Mucosa of descending colon (tissue), 3 donors: ENCODE results near the gene FAM98A. TPM values are rescaled to one million over a fixed set of nuclear protein-coding genes. Genes with fewer than 3 reads are reported as not detected.

Source experiments
- ATAC-seq: fragments of 200-7000 bp; cut with Tn5 transposase; one replicate; pipeline ENCODE4 v1.9.1; 2020; ENCODE audit warnings: mild to moderate bottlenecking, moderate library complexity
- DNase-seq, 3 donors: peaks; one replicate each; pipeline ENCODE4 v3.0.0-alpha.2; 2020
- H3K36me3 ChIP-seq: fragments of 200-600 bp; one replicate; pipeline ENCODE4 v1.8.0; 2021; ENCODE audit warnings: low read depth, mild to moderate bottlenecking
- H3K4me1 ChIP-seq: fragments of 200-600 bp; one replicate; pipeline ENCODE4 v1.8.0; 2021; ENCODE audit warnings: low read depth, mild to moderate bottlenecking
- H3K4me3 ChIP-seq: fragments of 200-600 bp; one replicate; pipeline ENCODE4 v1.8.0; 2021; ENCODE audit warnings: mild to moderate bottlenecking
- H3K9me3 ChIP-seq: fragments of 200-600 bp; one replicate; pipeline ENCODE4 v1.8.0; 2021; ENCODE audit warnings: mild to moderate bottlenecking
- CTCF ChIP-seq: fragments of 200-600 bp; IDR thresholded peaks from one replicate; pipeline ENCODE4 v1.8.0; 2022; ENCODE audit warnings: antibody characterized with exemption, mild to moderate bottlenecking
- intact Hi-C, 2 donors: fragments of 100-400 bp; cut with DNase I in 1 of 2; cut with micrococcal nuclease in 1 of 2; formaldehyde crosslinking; loops; one replicate each; pipeline versions ENCODE4 v1.11.0 to v1.11.1; 2022; cut with DNase I, micrococcal nuclease
- total RNA-seq, 3 donors: library from RNA; stranded (reverse); fragmentation: NEBNext Ultra II Directional in 2 of 3; extraction: Animal tissue kit (Norgen Biotek cat#: 25700) in 2 of 3; gene quantifications; one replicate each; pipeline versions ENCODE4 v1.2.1 to v1.2.4, GENCODE V29; 2021 to 2023
- donor health status: DM: no; HTN: no; CAD: no; lungs with moderate emphysema.
- donor health status: DM: no; HTN: no; CAD: no.
- donor health status: DM: no; HTN: yes; CAD: no.

FAM98A gene
- total RNA-seq, 3 donors from 2014 or later: 18.6 to 46.9 (median 34.7) TPM

- Histone ChIP-seq H3K4me3 (peak overlapping the region; percentile 70), H3K4me1 (peaks cover 16% of the 10 kb centered on the region), H3K9me3 (no peaks in the 10 kb centered on the region), H3K36me3 (peaks cover 3% of the 10 kb centered on the region)
- TF ChIP-seq CTCF: no peak
- peak in 2 of 3 donors; percentile 40 to 56 for DNase-seq
- intact Hi-C loops: no loop called here
- peak; percentile 36 for ATAC-seq
These were observed 431 bp downstream of the FAM98A start for GRCh38 chr2:33598561-33599174.

- H3K4me1 ChIP-seq: peaks cover 16% of the 10 kb centered on the region
- H3K36me3 ChIP-seq: peaks cover 3% of the 10 kb centered on the region
- no peak overlapping the region for H3K4me3 ChIP-seq
- ATAC-seq (no peak), DNase-seq (no peak)
- H3K9me3 ChIP-seq: no peaks in the 10 kb centered on the region
- intact Hi-C loops: no loop called here
- no peak for TF ChIP-seq CTCF
These were observed 2.1 kb downstream of the FAM98A start for GRCh38 chr2:33597026-33597425.

GRCh38 chr2:33595385-33595784, 3.7 kb downstream of the FAM98A start:
- ATAC-seq (no peak), DNase-seq (no peak)
- intact Hi-C loops: no loop called here
- peaks cover 16% of the 10 kb centered on the region for H3K4me1 ChIP-seq
- no peak for TF ChIP-seq CTCF
- peaks cover 3% of the 10 kb centered on the region for H3K36me3 ChIP-seq
- H3K9me3 ChIP-seq: no peaks in the 10 kb centered on the region
- no peak overlapping the region for H3K4me3 ChIP-seq

- intact Hi-C loops: no loop called here
- ATAC-seq (no peak), DNase-seq (no peak)
- Histone ChIP-seq H3K4me1 (no peaks in the 10 kb centered on the region), H3K4me3 (no peak overlapping the region), H3K9me3 (no peaks in the 10 kb centered on the region), H3K36me3 (peaks cover 5% of the 10 kb centered on the region)
- no peak for TF ChIP-seq CTCF
These were observed 9.7 kb downstream of the FAM98A start for GRCh38 chr2:33589444-33589843.

GRCh38 chr2:33588232-33588631, 10.9 kb downstream of the FAM98A start:
- ATAC-seq (no peak), DNase-seq (no peak)
- no peaks in the 10 kb centered on the region for H3K4me1 ChIP-seq
- TF ChIP-seq CTCF: no peak
- no peak overlapping the region for H3K4me3 ChIP-seq
- intact Hi-C loops: no loop called here
- peaks cover 5% of the 10 kb centered on the region for H3K36me3 ChIP-seq
- H3K9me3 ChIP-seq: no peaks in the 10 kb centered on the region

GRCh38 chr2:33586766-33587165, 12.3 kb downstream of the FAM98A start:
- peaks cover 5% of the 10 kb centered on the region for H3K36me3 ChIP-seq
- intact Hi-C loops: no loop called here
- no peak for TF ChIP-seq CTCF
- DNase-seq (no peak), ATAC-seq (no peak)
- no peak overlapping the region for H3K4me3 ChIP-seq
- H3K4me1 ChIP-seq: no peaks in the 10 kb centered on the region
- no peaks in the 10 kb centered on the region for H3K9me3 ChIP-seq
